GM19193 (cell line): Measurements from ENCODE around the gene TMEM238L.

Experiments used
- POLR2A ChIP-seq: IDR thresholded peaks from 4 replicates; pipeline ENCODE4 v1.6.1; 2011; ENCODE audit not compliant: insufficient read depth, insufficient read length; ENCODE audit errors: extremely low read depth

TMEM238L gene, protein sequence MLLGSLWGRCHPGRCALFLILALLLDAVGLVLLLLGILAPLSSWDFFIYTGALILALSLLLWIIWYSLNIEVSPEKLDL

DNA sequence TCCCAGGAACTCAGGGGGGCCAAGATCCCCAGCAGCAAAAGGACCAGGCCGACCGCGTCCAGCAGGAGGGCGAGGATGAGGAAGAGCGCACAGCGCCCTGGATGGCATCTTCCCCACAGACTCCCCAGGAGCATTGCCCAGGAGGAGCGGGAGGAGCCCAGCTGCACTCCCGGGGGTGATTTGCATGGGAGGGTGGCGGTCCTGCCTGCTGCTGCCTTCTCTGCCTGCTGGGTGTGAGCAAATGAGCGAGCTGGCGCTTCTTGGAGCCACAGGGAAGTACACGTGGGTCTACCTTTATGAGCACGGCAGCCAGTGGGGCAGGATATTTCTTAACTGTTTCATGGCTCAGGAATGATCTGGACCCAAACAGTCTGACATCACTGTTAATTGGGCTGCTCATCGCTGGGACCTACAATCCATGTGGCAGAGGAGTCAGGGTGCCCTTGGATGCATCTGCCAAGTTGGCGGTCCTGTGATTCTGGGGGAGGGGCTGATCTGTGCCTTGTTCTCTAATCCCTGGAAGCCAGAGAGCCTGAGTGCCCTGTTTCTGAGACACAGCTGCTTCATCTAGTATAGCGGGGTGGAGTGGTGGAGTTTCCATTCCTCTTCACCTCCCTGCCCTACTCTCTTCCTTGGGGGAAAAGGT, at the start of gene TMEM238L:
Gene TMEM238L (minus strand): TSS at position 270 of the 646 bp plus-strand sequence. CDS start 136 bp downstream, at position 134.
- no peak for TF ChIP-seq POLR2A

DNA sequence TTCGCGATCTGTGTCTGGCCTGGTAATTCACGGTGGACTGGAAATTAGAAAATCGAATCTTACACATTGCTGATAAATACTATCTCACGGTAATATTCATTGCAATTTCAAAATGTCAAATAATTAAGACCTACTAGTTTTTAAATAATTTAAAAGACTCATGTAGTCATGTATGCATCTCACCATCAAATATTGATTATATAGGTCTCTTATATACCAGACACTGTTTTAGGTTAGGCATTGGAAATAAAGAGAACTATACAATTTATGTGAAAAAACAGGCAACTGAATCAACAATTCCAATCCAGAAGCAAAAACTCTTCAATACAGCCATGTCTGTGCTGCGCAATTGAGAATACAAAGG, 41.5 kb upstream of the TMEM238L start:
- TF ChIP-seq POLR2A: no peak

DNA sequence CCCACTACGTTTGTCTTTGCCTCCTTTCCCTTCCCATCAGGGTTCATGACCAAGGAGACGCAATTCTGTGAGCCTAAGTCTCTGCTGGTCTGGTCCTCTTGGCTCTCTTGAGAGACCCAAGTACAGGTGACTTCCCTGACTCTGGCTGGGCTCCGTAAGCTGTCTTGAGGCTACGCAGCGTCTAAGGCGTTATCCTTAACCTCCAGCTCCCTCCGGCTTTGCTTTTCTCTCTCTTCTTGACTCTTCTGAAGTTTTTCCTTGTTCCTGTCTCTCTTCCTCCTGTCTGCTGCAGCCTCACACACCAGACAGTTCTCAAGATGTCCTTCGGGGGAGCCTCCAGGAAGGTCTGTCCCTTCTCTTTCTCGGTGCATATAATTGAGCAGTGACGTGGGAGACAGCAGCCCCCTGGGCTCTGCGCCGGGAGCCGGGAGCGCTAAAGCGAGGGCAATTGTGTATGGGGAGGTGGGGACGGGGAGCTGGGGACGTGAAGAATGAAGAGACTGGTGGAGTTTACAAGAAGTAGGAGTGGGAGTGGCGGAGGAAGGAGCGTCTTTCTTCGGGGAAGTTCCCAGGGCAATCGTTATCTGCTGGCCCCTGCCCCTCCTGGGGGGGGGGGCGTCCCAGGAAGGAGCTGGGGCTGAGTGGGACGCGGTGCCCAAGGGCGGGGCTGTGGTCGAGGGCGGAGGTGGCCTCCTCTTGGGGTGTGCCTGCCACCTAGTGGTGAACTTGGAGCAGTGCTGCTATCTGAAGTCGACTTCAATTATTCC, 40.9 kb upstream of the TMEM238L start:
- TF ChIP-seq POLR2A: no peak

DNA sequence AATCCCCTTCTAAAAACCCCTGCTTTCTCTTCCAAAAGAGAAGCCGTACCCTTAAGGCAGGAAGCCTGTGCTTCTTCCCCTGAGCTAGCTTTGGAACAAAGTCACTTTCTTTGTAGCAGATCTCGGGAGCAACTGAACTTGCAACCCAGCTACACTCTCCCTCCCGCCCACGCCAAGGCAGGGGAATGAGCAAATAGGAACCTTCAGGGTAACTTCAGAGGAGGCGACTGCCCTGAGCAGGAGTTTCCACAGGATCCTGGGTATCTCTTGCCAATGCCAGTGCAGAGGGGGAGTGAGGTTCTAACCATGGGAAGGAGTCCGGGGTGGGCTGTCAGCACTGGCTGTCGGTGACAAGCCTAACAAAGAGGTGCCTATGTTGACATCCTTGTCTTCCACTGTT, 39.9 kb upstream of the TMEM238L start:
- TF ChIP-seq POLR2A: no peak

DNA sequence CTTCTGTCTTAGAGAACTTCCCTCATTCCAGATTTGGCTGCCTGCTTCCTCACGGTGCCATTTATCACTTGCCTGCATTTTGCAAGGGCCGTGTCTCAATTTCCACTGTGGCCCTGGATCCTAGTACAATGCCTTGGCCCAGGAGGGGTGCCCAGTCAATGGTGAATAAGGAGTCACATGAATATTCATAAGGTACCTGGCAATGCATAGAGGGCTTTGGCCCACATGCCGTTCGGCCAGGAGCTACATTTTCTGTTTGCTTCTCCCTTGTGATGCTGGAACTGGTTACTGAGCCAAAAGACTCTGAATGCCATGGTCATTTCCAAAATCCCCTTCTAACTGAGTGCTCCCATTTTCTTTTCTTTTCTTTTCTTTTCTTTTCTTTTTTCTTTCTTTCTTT, 38.8 kb upstream of the TMEM238L start:
- no peak for TF ChIP-seq POLR2A

DNA sequence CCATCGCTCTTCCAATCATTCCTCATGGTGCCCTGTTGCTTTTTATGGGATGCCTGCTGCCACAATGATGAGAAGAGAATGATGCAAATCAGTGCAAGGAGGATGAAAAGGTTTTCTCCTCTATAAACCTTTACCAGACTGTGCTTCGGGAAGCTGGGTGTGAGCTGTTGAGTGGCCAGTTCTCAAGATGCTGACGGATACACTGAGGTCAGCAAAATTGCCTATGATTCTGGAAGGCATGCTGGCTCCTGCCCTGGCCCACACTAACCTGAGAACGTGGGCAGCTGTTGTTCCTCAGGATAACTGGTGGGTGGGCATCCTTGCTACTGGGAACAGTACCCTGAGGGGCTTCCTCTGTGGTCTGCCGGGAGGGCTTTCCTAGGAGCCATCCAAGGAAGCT, 34.8 kb upstream of the TMEM238L start:
- TF ChIP-seq POLR2A: no peak

DNA sequence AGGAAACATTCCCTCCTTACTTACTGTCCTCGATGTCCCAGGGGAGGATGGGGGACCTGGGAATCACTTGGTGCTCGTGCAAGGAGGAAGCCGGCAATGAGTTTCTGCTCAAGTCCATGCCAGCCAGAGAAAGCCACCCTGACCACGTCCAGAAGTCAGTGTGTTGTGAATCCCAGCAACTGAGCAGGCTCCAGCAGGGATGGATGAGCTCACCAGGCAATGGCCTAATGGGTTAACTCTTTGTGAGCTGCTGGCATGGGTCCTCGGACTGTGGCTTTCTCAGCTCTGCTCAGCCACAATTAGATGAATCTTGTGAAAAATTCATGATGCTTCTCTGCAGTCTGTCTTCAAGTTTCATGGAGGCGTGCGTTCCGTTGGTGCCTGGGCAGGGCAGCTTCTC, 34.0 kb upstream of the TMEM238L start, which contains the start of gene PIRT:
Gene PIRT (minus strand): TSS at position 167 of the 400 bp plus-strand sequence. CDS start 12,442 bp downstream, outside the sequence.
- no peak for TF ChIP-seq POLR2A

DNA sequence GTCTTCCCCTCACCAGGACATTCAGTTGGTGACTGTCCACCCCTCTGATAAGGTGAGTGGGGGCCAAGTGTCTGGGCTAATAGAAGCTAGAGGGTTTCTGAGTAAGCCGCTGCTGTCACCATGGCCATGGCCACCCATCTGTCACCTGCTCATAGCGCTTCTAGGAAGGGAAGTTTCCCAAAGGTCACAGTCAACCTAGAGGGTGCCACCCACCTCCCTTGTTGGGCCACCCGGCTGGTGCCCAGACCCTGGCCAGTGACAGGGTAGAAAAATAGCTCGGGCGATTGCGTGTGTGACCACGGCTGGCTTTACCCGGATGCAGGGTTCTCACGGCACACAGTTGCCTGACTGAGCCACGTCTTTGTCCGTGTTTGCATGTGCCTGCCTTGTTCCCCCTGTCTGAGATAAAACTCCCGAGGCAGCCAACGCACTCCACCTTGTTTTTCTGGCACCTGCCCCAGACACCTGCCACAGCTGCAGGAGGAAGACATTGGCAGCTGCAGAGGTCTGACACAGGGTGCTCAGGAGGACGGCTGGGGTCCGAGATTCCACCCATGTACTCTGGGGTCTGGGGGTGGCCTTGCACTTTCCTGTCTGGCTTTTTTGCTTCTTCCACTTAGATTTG, 33.2 kb upstream of the TMEM238L start:
- no peak for TF ChIP-seq POLR2A

DNA sequence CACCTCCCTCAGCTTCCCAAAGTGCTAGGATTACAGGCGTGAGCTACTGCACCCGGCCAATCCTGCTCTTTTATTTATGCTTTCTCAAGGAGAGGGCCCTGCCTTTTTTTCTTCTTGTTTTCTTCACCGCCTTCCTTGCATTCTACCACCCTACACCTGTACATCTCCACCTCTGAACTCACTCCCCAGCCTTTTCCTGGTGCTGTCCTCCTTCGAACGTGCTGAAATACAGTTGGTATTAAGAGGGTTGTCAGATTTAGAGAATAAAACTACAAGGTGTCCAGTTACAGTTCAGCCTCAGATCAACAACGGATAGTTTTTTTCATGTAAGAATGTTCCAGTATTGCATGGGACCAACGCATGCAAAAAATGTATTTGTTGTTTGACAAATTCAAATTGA, 32.2 kb upstream of the TMEM238L start:
- no peak for TF ChIP-seq POLR2A

DNA sequence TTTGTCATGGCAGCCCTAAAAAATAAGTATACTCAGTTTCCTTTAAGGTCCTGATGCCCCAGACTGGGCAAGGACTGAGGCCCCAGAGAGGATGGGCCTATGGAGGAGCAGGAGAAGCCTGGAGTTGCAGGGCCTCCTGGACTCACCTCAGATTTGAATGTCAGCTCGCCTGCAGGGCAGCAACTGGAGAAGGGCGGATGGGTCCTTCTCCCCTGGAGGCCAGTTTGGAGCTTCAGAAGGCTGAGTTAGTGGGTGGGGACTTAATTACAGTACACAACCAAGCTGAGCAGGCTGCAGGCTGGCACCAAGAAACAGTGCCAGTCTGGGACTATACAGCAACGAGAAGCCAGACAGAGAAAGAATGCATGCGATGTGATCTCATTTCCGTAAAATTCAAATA, 27.8 kb upstream of the TMEM238L start:
- no peak for TF ChIP-seq POLR2A

DNA sequence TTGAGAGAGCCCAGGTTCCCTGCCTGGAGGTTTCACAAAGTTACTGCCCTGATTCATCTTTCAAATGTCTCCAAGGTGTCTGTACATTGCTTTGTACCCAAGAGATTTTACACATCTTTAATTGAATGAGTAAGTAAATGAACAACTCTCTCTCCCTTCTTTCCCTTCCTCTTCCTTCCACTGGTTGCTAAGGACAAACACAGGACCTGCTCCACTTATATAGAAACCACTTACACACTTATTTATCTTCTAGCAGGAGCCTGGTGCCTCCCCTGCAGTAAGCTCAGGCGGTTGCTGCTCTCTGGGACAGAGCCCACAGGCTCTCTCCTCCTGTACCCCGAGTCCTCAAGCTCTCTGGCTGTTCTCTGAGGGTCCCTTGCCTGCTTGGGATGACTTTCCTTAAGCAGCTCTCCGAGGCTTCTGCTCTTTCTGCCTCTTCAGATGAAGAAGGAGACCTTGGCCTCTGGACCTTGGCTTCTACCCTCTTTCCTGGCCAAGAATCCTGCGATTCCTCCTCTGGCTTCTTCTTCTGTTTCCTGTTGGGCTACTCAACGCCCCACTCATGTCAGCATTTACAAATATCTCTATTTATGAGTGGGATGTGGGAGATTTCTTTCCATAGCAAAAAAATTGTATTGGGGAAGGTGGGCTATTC, 24.1 kb upstream of the TMEM238L start:
- TF ChIP-seq POLR2A: no peak

DNA sequence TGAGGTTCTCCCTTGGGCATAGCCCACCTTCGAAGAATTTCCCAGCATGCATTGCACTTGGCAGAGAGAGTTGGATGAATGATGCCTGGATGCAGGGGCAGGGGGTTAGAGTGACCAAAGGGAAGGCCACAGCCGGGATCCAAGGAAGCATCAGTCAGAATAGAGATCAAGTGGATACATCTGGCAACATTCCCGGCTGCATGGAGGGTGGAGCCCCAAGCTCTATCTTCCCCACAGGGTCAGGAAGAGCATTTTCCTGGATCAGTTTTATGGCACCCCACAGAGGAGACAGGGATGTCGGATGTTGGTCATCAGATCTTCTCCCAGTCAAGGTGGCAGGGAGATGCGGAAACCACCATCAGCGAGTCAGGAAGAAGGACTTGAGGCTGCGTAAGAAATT, 21.0 kb upstream of the TMEM238L start:
- no peak for TF ChIP-seq POLR2A

DNA sequence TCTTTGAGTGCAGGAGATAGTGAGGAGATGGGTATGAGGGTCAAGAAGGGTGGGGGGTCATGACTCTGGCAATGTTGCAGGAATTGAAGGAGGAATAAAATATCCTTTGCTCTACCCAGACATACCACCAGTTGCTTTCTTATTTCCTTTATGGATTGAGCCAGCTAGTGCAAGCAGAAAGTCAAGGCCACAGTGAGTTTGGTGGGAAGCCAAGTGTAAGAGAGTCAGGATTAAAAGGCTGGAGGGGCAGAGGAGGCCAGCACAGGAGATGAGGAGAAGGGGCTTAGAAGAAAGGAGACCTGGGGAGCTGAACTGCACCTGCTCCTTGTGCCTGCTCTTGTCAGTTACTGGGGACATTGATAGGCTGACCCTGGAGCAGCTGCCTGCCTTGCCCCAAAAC, 17.9 kb upstream of the TMEM238L start:
- TF ChIP-seq POLR2A: no peak

DNA sequence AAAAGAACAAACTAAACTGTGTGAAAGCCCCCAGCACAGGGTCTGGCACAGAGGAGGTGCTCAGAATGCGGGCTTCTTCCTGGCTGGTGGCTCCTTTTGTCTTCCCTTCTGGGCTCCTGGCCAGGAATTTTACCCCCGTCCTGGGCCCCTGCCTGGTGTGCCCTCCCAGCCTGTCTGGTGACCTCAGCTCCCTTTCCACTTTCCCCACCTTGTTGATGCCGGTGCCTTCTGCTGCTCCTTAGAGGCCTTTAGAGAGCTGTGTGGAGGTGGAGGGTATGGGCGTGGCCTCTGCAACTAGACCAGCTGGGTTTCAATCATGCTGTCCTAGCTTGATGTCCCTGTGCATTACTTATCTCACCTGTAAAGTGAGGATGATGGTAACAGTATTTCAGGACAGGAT, 17.2 kb upstream of the TMEM238L start:
- TF ChIP-seq POLR2A: no peak

DNA sequence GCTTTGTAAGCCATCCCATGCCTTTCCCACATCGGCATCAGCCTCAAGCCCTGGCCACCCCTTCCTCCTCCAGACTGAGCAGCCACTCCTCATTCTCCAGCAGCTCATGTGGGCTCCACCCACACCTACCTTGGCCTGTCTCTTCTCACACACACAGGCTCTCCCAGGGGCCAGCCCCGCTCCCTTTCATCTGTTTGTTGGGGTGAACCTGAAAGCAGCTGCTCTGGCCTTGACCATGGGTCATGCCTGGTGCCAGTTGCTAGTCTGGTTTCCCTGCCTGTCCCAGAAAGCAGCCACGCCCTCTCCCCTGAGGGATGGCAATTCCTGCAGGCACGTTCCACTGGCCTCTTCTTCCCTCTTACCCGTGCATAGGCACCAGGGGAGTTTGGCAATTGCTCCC, 11.4 kb upstream of the TMEM238L start:
- no peak for TF ChIP-seq POLR2A
